Measurements from ENCODE around the gene ORM2.

ORM2 gene

GRCh38 chr9:114350636-114351401 lies 21.1 kb downstream of the ORM2 start:
- DNase-seq, result no peak

GRCh38 chr9:114351932-114352331 lies 22.3 kb downstream of the ORM2 start:
- no peak for DNase-seq

GRCh38 chr9:114355821-114356220 lies 26.2 kb downstream of the ORM2 start:
- no peak for DNase-seq

GRCh38 chr9:114356792-114357191 lies 27.1 kb downstream of the ORM2 start:
- DNase-seq, result no peak

GRCh38 chr9:114357360-114357759 lies 27.7 kb downstream of the ORM2 start:
- no peak for DNase-seq

GRCh38 chr9:114357911-114358328 lies 28.3 kb downstream of the ORM2 start:
- no peak for DNase-seq

- no peak for DNase-seq
Measured at GRCh38 chr9:114359801-114360200, 30.1 kb downstream of the ORM2 start.

GRCh38 chr9:114361542-114361941 lies 31.9 kb downstream of the ORM2 start:
- DNase-seq, result no peak

- DNase-seq, result no peak
Measured at GRCh38 chr9:114362394-114362793, 32.7 kb downstream of the ORM2 start.

GRCh38 chr9:114363424-114363823 lies 33.8 kb downstream of the ORM2 start:
- DNase-seq, result no peak

GRCh38 chr9:114364134-114365041 lies 34.7 kb downstream of the ORM2 start:
- no peak for DNase-seq

GRCh38 chr9:114365194-114365593 lies 35.5 kb downstream of the ORM2 start:
- no peak for DNase-seq

GRCh38 chr9:114366334-114367128 lies 36.9 kb downstream of the ORM2 start:
- DNase-seq, result no peak

- no peak for DNase-seq
Measured at GRCh38 chr9:114367366-114367765, 37.7 kb downstream of the ORM2 start.

- no peak for DNase-seq
Measured at GRCh38 chr9:114367772-114368569, 38.3 kb downstream of the ORM2 start.

- DNase-seq, result no peak
Measured at GRCh38 chr9:114369216-114370130, 39.8 kb downstream of the ORM2 start.

GRCh38 chr9:114370251-114370967 lies 40.7 kb downstream of the ORM2 start:
- DNase-seq, result no peak

- no peak for DNase-seq
Measured at GRCh38 chr9:114370968-114371320, 41.3 kb downstream of the ORM2 start.

GRCh38 chr9:114371343-114371944 lies 41.8 kb downstream of the ORM2 start:
- no peak for DNase-seq

Measured in NCI-H187 treated with DMSO at 0.1 percent for 48 hours (cell line).